A549 (cell line): ENCODE data around the gene NDUFS2.

Source experiments
- CHD2 ChIP-seq: fragments of 150-350 bp; IDR thresholded peaks from 2 replicates; pipeline ENCODE4 v1.6.1; 2014; ENCODE audit warnings: low read length; ENCODE audit not compliant: partially characterized antibody
- CTCF ChIP-seq: fragments of >200 bp; sonication (Bioruptor Twin); formaldehyde crosslinking; IDR thresholded peaks from 3 replicates; pipeline ENCODE4 v1.5.1; 2016
- EP300 ChIP-seq, 2 experiments: fragments of >200 bp; sonication (Bioruptor Twin); formaldehyde crosslinking; IDR thresholded peaks; 2 replicates in 1 of 2; 3 replicates in 1 of 2; pipeline ENCODE4 v1.6.1; 2016 to 2017
- MAX ChIP-seq: IDR thresholded peaks from 2 replicates; pipeline ENCODE4 v1.6.1; 2012
- NFE2L2 ChIP-seq: fragments of 150-350 bp; conservative IDR thresholded peaks from 2 replicates; pipeline ENCODE4 v1.6.1; 2014; ENCODE audit warnings: low read length

- TF ChIP-seq MAX (no peak), CTCF (no peak), EP300 (IDR thresholded peaks at IDR 0.05) (no peak), CHD2 (no peak), NFE2L2 (no peak)
These were observed 44.3 kb upstream of the NDUFS2 start for GRCh38 chr1:161157867-161158266.
